ENCODE measurements around the gene APOL4.
"Not testable (repeated sequence)": the region's sequence is repeated elsewhere in the genome, so short reads cannot be mapped to it uniquely, and the experiment has no call there.

Gene APOL4, protein sequence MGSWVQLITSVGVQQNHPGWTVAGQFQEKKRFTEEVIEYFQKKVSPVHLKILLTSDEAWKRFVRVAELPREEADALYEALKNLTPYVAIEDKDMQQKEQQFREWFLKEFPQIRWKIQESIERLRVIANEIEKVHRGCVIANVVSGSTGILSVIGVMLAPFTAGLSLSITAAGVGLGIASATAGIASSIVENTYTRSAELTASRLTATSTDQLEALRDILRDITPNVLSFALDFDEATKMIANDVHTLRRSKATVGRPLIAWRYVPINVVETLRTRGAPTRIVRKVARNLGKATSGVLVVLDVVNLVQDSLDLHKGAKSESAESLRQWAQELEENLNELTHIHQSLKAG

DNA sequence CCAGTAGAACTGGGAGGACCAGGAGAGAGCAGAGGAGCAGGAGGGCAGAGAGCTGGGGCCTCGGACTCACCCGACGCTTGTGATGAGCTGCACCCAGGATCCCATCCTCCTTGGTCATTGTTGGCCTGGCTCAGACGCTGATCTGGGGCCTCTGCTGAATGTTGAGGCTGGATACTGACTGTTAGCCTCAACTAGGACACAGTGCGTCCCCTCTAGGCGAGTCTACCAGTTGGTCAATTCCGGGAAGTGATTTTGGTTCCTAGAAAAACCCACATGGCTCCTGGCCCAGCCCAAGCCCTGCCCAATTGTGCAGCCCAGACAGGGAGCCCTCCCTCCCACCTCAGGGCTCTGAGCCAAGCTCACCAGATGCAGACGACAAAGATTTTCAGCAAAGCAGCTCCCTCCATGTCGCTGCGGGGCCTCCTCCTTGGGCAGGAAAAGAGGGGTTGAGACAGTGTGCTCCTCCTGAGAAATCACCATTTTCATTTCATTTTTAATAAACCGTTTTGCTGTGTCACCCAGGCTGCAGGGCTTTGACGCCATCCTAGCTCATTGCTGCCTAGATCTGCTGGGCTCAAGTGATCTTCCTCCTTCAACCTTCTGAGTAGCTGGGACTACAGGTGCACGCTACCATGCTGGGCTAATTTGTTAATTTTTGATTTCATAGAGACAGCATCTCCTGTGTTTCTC is at the start of gene APOL4:
Gene APOL4, minus strand, starts transcription at position 180 of the 690 bp plus-strand sequence. Its CDS starts 75 bp downstream, at position 105.
- Histone ChIP-seq H3K27ac (peak within 1 kb of the TSS in 4 of 11 experiments; percentile 6 to 34 (median 18); a peak in 4 of 22 replicates), H3K4me2 (peak within 1 kb of the TSS; percentile 32 to 69 (median 46); a peak in 21 of 22 replicates), H3K4me3 (no peak within 1 kb of the TSS), H3K36me3 (no peaks in the 10 kb centered on the region), H3K9me3 (replicated peaks in 1 of 11) (no peaks in the 10 kb centered on the region), H3K9ac (no peak within 1 kb of the TSS), H4K20me1 (no peaks in the 10 kb centered on the region), H3K4me1 (peaks cover 50 to 66% (median 62%) of the 10 kb centered on the region in 10 experiments), H3K27me3 (no peaks in the 10 kb centered on the region)
- TF ChIP-seq Cebpa-rat (IDR thresholded peaks at IDR 0.05), result no peak

DNA sequence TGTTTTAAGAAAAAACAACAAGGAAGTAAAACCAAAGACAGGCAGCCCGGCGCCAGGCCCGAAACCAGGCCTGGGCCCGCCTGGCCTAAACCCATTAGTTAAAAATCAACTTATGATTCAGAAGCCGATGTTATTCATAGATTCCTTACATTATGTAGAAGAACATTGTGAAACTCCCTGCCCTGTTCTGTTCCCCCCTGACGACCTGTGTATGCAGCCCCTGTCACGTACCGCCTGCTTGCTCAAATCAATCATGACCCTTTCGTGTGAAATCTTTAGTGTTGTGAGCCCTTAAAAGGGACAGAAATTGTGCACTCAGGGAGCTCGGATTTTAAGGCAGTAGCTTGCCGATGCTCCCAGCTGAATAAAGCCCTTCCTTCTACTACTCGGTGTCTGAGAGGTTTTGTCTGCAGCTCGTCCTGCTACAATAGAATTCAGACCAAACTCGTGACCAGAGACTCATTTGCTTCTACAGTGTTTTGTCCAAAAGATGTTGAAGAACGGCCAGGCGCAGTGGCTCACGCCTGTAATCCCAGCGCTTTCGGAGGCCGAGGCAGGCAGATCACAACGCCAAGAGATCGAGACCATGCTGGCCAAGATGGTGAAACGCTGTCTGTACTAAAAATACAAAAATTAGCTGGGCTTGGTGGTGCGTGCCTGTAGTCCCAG is 48.8 kb upstream of the APOL4 start:
- H3K27me3 ChIP-seq, H3K4me2 ChIP-seq, H3K27ac ChIP-seq, H3K36me3 ChIP-seq, H3K9ac ChIP-seq, H3K4me3 ChIP-seq, H4K20me1 ChIP-seq: not testable (repeated sequence)
- Histone ChIP-seq H3K9me3 (replicated peaks in 1 of 11) (peaks cover 13 to 23% (median 18%) of the 10 kb centered on the region in 11 experiments), H3K4me1 (peaks cover 26 to 33% (median 30%) of the 10 kb centered on the region in 10 experiments)

DNA sequence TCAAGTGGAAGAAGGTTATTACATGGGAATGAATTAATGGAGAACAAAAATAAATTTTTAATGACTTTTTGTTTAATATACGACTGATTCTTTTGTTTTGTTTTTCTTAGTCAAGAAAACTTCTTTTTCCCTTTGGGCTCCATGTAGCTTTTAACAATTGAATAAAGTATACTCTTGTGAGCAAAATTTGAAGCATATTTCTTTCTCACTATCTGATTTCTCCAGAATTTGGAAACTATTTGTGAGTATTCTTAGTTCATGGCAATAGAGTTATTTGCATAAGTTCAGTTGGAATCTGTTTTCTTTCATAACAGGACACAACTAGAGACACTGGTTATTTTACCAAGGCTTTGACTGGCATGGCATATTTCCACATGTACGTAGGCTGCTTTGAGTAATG is 47.6 kb upstream of the APOL4 start:
- no peaks in the 10 kb centered on the region; a peak in 1 of 22 replicates for H3K36me3 ChIP-seq
- no peak overlapping the region for H3K27ac ChIP-seq
- no peaks in the 10 kb centered on the region for H4K20me1 ChIP-seq
- no peak overlapping the region for H3K9ac ChIP-seq
- H3K4me1 ChIP-seq, result peaks cover 18 to 21% (median 19%) of the 10 kb centered on the region in 10 experiments
- no peak for TF ChIP-seq Cebpa-rat (IDR thresholded peaks at IDR 0.05)
- H3K9me3 ChIP-seq (replicated peaks in 1 of 11), result peaks cover 13 to 23% (median 18%) of the 10 kb centered on the region in 11 experiments
- no peak overlapping the region for H3K4me3 ChIP-seq
- no peaks in the 10 kb centered on the region for H3K27me3 ChIP-seq
- H3K4me2 ChIP-seq, result no peak overlapping the region

DNA sequence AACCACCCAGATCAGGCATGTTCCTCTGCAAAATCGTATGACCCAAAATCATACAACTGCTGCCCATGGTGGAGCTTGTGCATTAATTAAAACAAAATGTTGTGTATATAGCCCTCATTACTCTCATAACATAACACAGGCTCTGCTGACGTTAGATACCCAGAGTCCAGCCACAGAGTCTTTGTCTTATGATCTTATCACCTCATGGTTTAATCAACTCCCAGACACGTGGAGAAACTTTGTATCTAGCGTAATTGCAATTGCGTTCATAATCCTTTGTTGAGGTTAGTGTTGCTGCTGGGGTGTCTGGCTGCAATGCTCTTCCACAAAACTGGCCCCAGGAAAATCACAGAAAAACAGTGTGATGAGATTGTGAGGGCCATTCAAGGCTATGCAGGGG is 46.3 kb upstream of the APOL4 start:
- Histone ChIP-seq H3K27me3 (no peaks in the 10 kb centered on the region), H3K27ac (no peak overlapping the region), H3K36me3 (no peaks in the 10 kb centered on the region; a peak in 1 of 22 replicates), H3K9ac (no peak overlapping the region), H3K9me3 (replicated peaks in 1 of 11) (peaks cover 13 to 31% (median 26%) of the 10 kb centered on the region in 11 experiments), H3K4me2 (no peak overlapping the region), H4K20me1 (no peaks in the 10 kb centered on the region), H3K4me3 (no peak overlapping the region), H3K4me1 (peaks cover 6 to 9% (median 7%) of the 10 kb centered on the region in 10 experiments)
- TF ChIP-seq Cebpa-rat (IDR thresholded peaks at IDR 0.05), result no peak

DNA sequence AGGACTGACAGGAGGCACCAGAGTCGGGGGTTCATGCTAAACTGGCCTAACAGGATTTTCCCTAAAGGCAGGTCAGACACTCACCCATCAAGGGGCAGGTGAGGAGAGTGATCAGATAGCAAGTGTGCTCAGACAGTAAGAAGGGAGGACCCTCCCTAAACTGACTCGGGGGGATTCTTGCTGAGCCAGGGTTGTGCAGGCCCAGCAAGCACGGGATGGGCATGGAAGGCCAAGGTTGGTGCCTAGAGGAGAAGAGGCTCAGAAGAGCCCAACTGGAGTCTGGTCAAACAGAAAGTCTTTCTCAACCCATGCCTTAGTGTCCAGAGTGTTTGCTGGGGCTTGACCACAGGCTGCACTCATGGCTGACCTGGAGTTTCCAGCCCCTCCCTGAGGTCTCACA is 45.1 kb upstream of the APOL4 start:
- peaks cover 13 to 37% (median 32%) of the 10 kb centered on the region in 11 experiments for H3K9me3 ChIP-seq (replicated peaks in 1 of 11)
- no peak overlapping the region for H3K9ac ChIP-seq
- H3K4me3 ChIP-seq, result no peak overlapping the region
- no peaks in the 10 kb centered on the region for H3K4me1 ChIP-seq
- H4K20me1 ChIP-seq, result no peaks in the 10 kb centered on the region
- H3K27me3 ChIP-seq, result no peaks in the 10 kb centered on the region
- no peak for TF ChIP-seq Cebpa-rat (IDR thresholded peaks at IDR 0.05)
- H3K27ac ChIP-seq, result no peak overlapping the region
- no peak overlapping the region for H3K4me2 ChIP-seq
- H3K36me3 ChIP-seq, result no peaks in the 10 kb centered on the region; a peak in 1 of 22 replicates

DNA sequence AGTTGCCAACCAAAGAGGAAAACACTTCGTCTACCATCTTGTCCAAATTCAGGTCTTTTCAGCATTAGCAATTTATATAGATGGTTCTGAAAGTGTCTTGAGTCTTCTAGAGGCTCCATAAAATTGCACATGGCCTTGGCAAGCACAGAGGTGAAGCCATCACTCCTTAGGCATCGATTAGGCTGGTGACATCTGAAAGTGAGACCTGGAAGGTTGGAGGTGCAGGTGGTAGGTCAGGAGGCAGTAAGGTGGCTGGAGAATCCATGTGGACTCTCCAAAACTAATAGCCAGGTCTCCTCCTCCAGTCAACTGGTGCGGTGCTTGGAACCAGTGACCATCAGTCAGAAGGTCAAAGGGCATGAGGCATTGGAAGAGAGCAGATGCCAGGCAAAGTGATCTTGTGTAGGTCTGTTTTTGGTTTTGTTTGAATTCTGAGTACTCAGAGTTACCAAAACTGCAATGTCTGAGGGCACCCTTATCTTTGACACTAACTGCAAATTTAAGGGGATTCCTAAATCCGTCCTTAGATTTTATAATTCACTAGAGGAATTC is 44.3 kb upstream of the APOL4 start:
- Histone ChIP-seq H3K36me3 (no peaks in the 10 kb centered on the region; a peak in 1 of 22 replicates), H3K4me1 (no peaks in the 10 kb centered on the region), H3K27me3 (no peaks in the 10 kb centered on the region), H4K20me1 (no peaks in the 10 kb centered on the region), H3K4me3 (no peak overlapping the region), H3K9me3 (replicated peaks in 1 of 11) (peaks cover 13 to 37% (median 32%) of the 10 kb centered on the region in 11 experiments), H3K9ac (no peak overlapping the region), H3K27ac (no peak overlapping the region), H3K4me2 (no peak overlapping the region)
- no peak for TF ChIP-seq Cebpa-rat (IDR thresholded peaks at IDR 0.05)

DNA sequence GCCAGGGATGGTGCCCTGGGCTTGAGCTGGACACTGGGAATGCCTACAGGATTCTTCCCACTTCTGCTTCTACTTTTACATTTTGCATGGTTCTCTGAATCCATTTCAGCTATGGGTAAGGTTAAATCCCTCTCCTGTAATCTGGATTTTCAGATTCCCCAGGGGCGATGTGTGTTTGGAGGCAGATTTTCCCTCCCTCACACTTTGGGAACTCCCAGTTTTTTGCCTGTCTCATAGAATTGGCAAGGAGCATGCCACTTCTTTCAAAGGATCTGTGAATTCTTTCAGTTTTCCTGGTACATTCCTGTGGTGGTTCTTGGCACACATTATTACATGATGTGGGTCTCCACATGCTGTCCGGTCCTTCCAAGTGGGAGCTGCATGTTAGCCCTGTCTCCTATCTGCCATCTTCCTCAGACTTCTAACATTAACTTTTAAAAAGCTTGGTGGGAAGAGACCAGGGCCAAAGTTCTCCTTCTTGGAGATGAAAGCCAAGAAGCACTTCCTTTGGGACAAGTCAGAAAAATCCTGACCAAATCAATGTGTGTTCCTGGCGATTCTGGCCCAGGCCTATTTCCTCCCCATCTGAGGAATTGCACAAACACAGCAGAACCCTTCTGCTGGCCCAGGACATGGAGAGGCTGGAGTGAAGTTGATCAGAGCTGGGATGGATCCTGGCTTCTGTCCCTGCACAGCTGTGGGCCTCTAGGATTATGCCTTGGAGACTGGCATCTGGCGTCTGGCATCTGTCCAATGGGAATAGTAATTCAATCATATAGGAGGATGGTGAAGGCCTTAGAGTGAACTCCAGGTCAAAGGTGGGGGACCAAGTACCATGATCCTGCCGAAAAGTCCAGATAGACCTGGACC is 43.1 kb upstream of the APOL4 start:
- no peak for TF ChIP-seq Cebpa-rat (IDR thresholded peaks at IDR 0.05)
- Histone ChIP-seq H3K27me3 (no peaks in the 10 kb centered on the region), H3K4me3 (no peak overlapping the region), H3K27ac (no peak overlapping the region), H3K4me2 (no peak overlapping the region), H4K20me1 (no peaks in the 10 kb centered on the region), H3K4me1 (peaks cover 1 to 4% (median 3%) of the 10 kb centered on the region in 10 experiments; a peak in 13 of 20 replicates), H3K36me3 (no peaks in the 10 kb centered on the region; a peak in 1 of 22 replicates), H3K9me3 (replicated peaks in 1 of 11) (peaks cover 13 to 37% (median 32%) of the 10 kb centered on the region in 11 experiments), H3K9ac (no peak overlapping the region)

DNA sequence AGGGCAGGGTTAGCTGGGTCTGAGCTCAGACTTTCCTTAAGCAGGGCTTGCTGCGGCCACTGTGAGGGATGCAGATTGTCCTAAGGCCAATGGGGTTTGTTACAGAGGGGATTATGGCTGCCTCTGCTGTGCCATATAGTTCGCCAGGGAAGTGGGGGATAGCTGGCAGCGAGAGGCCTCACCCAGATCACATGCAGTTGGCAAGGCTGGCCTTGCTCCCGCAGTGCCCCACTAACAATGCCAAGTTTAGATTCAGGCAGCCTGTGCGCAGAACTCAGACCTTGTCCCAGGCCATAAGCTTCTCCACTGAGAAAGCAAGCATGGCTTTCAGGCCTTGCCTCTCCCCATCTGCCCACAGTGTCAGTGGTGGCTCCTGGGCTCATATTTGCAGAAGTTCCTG is 42.4 kb upstream of the APOL4 start:
- H3K9me3 ChIP-seq (replicated peaks in 1 of 11), result peaks cover 12 to 35% (median 26%) of the 10 kb centered on the region in 11 experiments
- no peak overlapping the region for H3K9ac ChIP-seq
- no peak for TF ChIP-seq Cebpa-rat (IDR thresholded peaks at IDR 0.05)
- H4K20me1 ChIP-seq, result no peaks in the 10 kb centered on the region
- H3K27me3 ChIP-seq, result no peaks in the 10 kb centered on the region
- H3K36me3 ChIP-seq, result no peaks in the 10 kb centered on the region; a peak in 1 of 22 replicates
- H3K4me3 ChIP-seq, result no peak overlapping the region
- no peak overlapping the region for H3K27ac ChIP-seq
- peaks cover 4 to 8% (median 6%) of the 10 kb centered on the region in 10 experiments; a peak in 14 of 20 replicates for H3K4me1 ChIP-seq
- H3K4me2 ChIP-seq, result no peak overlapping the region
